ENCODE results near the gene C1orf159. TPM values are rescaled to one million over a fixed set of nuclear protein-coding genes. Genes with fewer than 3 reads are reported as not detected.
A peak's percentile ranks its signal among the peaks of the same experiment; 100 is the strongest.

C1orf159 gene
- total RNA-seq, 1 donor = 9.6 TPM

GRCh38 chr1:1120096-1120495 lies 4.2 kb upstream of the C1orf159 start:
- Histone ChIP-seq H3K4me3 (ENCODE audit: low read length) (no peak overlapping the region), H3K9me3 (ENCODE audit: low read depth, low read length) (no peaks in the 10 kb centered on the region), H3K27me3 (ENCODE audit: insufficient read depth, low read length) (no peaks in the 10 kb centered on the region), H3K4me1 (ENCODE audit: insufficient read depth, low read length) (peaks cover 20% of the 10 kb centered on the region)

GRCh38 chr1:1119272-1119890 lies 3.5 kb upstream of the C1orf159 start:
- Histone ChIP-seq H3K27me3 (ENCODE audit: insufficient read depth, low read length) (no peaks in the 10 kb centered on the region), H3K4me1 (ENCODE audit: insufficient read depth, low read length) (peaks cover 22% of the 10 kb centered on the region), H3K4me3 (ENCODE audit: low read length) (no peak overlapping the region), H3K9me3 (ENCODE audit: low read depth, low read length) (no peaks in the 10 kb centered on the region)

GRCh38 chr1:1118876-1119220 lies 3.0 kb upstream of the C1orf159 start:
- H3K4me3 ChIP-seq (ENCODE audit: low read length) = no peak overlapping the region
- H3K9me3 ChIP-seq (ENCODE audit: low read depth, low read length) = no peaks in the 10 kb centered on the region
- no peaks in the 10 kb centered on the region for H3K27me3 ChIP-seq (ENCODE audit: insufficient read depth, low read length)
- peaks cover 22% of the 10 kb centered on the region for H3K4me1 ChIP-seq (ENCODE audit: insufficient read depth, low read length)

- Histone ChIP-seq H3K4me3 (ENCODE audit: low read length) (no peak overlapping the region), H3K9me3 (ENCODE audit: low read depth, low read length) (no peaks in the 10 kb centered on the region), H3K4me1 (ENCODE audit: insufficient read depth, low read length) (peaks cover 22% of the 10 kb centered on the region), H3K27me3 (ENCODE audit: insufficient read depth, low read length) (no peaks in the 10 kb centered on the region)
Observed at GRCh38 chr1:1118011-1118875, 2.4 kb upstream of the C1orf159 start.

- Histone ChIP-seq H3K27me3 (ENCODE audit: insufficient read depth, low read length) (no peaks in the 10 kb centered on the region), H3K9me3 (ENCODE audit: low read depth, low read length) (no peaks in the 10 kb centered on the region), H3K4me3 (ENCODE audit: low read length) (no peak overlapping the region), H3K4me1 (ENCODE audit: insufficient read depth, low read length) (peaks cover 18% of the 10 kb centered on the region)
Observed at GRCh38 chr1:1117469-1117831, 1.6 kb upstream of the C1orf159 start.

GRCh38 chr1:1116701-1117468 lies 996 bp upstream of the C1orf159 start:
- no peaks in the 10 kb centered on the region for H3K9me3 ChIP-seq (ENCODE audit: low read depth, low read length)
- H3K4me3 ChIP-seq (ENCODE audit: low read length) = peak overlapping the region; percentile 57
- H3K4me1 ChIP-seq (ENCODE audit: insufficient read depth, low read length) = peaks cover 14% of the 10 kb centered on the region
- no peaks in the 10 kb centered on the region for H3K27me3 ChIP-seq (ENCODE audit: insufficient read depth, low read length)

- Histone ChIP-seq H3K4me1 (ENCODE audit: insufficient read depth, low read length) (peaks cover 14% of the 10 kb centered on the region), H3K4me3 (ENCODE audit: low read length) (peak overlapping the region; percentile 57), H3K27me3 (ENCODE audit: insufficient read depth, low read length) (no peaks in the 10 kb centered on the region), H3K9me3 (ENCODE audit: low read depth, low read length) (no peaks in the 10 kb centered on the region)
Observed at GRCh38 chr1:1115136-1115785, 628 bp downstream of the C1orf159 start.

- no peaks in the 10 kb centered on the region for H3K9me3 ChIP-seq (ENCODE audit: low read depth, low read length)
- no peak overlapping the region for H3K4me3 ChIP-seq (ENCODE audit: low read length)
- peaks cover 14% of the 10 kb centered on the region for H3K4me1 ChIP-seq (ENCODE audit: insufficient read depth, low read length)
- H3K27me3 ChIP-seq (ENCODE audit: insufficient read depth, low read length) = no peaks in the 10 kb centered on the region
Observed at GRCh38 chr1:1114431-1114830, 1.5 kb downstream of the C1orf159 start.

GRCh38 chr1:1112237-1112985 lies 3.5 kb downstream of the C1orf159 start:
- H3K9me3 ChIP-seq (ENCODE audit: low read depth, low read length) = no peaks in the 10 kb centered on the region
- no peak overlapping the region for H3K4me3 ChIP-seq (ENCODE audit: low read length)
- no peaks in the 10 kb centered on the region for H3K27me3 ChIP-seq (ENCODE audit: insufficient read depth, low read length)
- peaks cover 11% of the 10 kb centered on the region for H3K4me1 ChIP-seq (ENCODE audit: insufficient read depth, low read length)

- H3K9me3 ChIP-seq (ENCODE audit: low read depth, low read length) = no peaks in the 10 kb centered on the region
- H3K27me3 ChIP-seq (ENCODE audit: insufficient read depth, low read length) = no peaks in the 10 kb centered on the region
- peaks cover 6% of the 10 kb centered on the region for H3K4me1 ChIP-seq (ENCODE audit: insufficient read depth, low read length)
- no peak overlapping the region for H3K4me3 ChIP-seq (ENCODE audit: low read length)
Observed at GRCh38 chr1:1111516-1112236, 4.2 kb downstream of the C1orf159 start.

- Histone ChIP-seq H3K27me3 (ENCODE audit: insufficient read depth, low read length) (no peaks in the 10 kb centered on the region), H3K9me3 (ENCODE audit: low read depth, low read length) (no peaks in the 10 kb centered on the region), H3K4me1 (ENCODE audit: insufficient read depth, low read length) (peaks cover 3% of the 10 kb centered on the region), H3K4me3 (ENCODE audit: low read length) (no peak overlapping the region)
Observed at GRCh38 chr1:1110561-1110971, 5.3 kb downstream of the C1orf159 start.

- Histone ChIP-seq H3K4me1 (ENCODE audit: insufficient read depth, low read length) (no peaks in the 10 kb centered on the region), H3K4me3 (ENCODE audit: low read length) (no peak overlapping the region), H3K27me3 (ENCODE audit: insufficient read depth, low read length) (no peaks in the 10 kb centered on the region), H3K9me3 (ENCODE audit: low read depth, low read length) (no peaks in the 10 kb centered on the region)
Observed at GRCh38 chr1:1109743-1110142, 6.1 kb downstream of the C1orf159 start.

- Histone ChIP-seq H3K4me3 (ENCODE audit: low read length) (no peak overlapping the region), H3K9me3 (ENCODE audit: low read depth, low read length) (no peaks in the 10 kb centered on the region), H3K27me3 (ENCODE audit: insufficient read depth, low read length) (no peaks in the 10 kb centered on the region), H3K4me1 (ENCODE audit: insufficient read depth, low read length) (peaks cover 4% of the 10 kb centered on the region)
Observed at GRCh38 chr1:1106510-1107221, 9.2 kb downstream of the C1orf159 start.

Data from mononuclear cell (primary cell).